ENCODE results near the gene GPR158. TPM values are rescaled to one million over a fixed set of nuclear protein-coding genes. Genes with fewer than 3 reads are reported as not detected.

The GPR158 gene
- total RNA-seq, 2 donors from 2014 or later, result 0.07 to 0.16 TPM

DNA sequence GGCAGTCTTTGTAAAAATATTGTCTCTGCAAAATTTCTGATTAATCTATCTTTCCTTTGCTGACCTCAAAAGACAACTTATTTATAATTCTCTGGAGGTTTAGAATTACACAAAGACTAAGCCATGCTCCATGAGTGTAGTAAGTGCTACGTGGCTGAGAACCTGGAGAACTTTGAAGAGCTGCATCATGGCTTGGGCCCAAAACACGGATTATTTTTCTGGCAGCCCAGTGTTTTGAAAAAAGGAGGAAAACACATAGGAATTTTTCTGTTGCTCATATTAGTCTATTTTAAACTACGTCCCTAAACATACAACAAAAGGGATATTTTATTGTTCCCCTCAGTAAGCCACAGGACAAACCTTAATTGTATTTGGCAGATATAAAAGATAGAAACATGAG, 398.5 kb downstream of the GPR158 start:
- intact Hi-C loops (cut with DNase I), result no loop called here
- H3K4me1 ChIP-seq, result no peaks in the 10 kb centered on the region
- no peak for DNase-seq
- H3K27ac ChIP-seq, result no peak overlapping the region
- TF ChIP-seq, protein P1, sequence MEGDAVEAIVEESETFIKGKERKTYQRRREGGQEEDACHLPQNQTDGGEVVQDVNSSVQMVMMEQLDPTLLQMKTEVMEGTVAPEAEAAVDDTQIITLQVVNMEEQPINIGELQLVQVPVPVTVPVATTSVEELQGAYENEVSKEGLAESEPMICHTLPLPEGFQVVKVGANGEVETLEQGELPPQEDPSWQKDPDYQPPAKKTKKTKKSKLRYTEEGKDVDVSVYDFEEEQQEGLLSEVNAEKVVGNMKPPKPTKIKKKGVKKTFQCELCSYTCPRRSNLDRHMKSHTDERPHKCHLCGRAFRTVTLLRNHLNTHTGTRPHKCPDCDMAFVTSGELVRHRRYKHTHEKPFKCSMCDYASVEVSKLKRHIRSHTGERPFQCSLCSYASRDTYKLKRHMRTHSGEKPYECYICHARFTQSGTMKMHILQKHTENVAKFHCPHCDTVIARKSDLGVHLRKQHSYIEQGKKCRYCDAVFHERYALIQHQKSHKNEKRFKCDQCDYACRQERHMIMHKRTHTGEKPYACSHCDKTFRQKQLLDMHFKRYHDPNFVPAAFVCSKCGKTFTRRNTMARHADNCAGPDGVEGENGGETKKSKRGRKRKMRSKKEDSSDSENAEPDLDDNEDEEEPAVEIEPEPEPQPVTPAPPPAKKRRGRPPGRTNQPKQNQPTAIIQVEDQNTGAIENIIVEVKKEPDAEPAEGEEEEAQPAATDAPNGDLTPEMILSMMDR (IDR thresholded peaks at IDR 0.05), result no peak
- H3K27me3 ChIP-seq, result no peaks in the 10 kb centered on the region
- H3K9me3 ChIP-seq, result no peaks in the 10 kb centered on the region
- H3K36me3 ChIP-seq, result no peaks in the 10 kb centered on the region
- no peak overlapping the region for H3K4me3 ChIP-seq
- no peak overlapping the region for H3K9ac ChIP-seq (ENCODE audit: low read depth in 2 of 2, low read length in 2 of 2)

DNA sequence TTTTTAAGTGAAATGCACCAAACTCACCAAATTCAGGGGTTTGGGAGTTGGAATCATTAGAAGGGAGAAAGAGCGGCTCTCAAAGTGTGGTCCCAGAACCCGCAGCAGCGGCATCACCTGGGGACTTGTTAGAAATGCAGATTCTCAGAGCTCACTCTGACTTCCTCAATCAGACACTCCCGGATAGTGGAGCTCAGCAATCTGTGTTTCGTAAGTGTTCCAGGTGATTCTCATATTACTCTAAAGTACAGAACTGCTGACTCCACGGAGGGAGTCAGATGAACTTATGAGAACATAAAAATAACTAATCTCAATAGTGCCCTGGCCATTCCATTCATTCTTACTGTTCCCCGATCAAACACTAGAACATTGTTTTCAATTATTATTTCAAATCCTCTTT, 400.5 kb downstream of the GPR158 start:
- no peaks in the 10 kb centered on the region for H3K27me3 ChIP-seq
- H3K4me1 ChIP-seq, result no peaks in the 10 kb centered on the region
- H3K27ac ChIP-seq, result no peak overlapping the region
- no peaks in the 10 kb centered on the region for H3K9me3 ChIP-seq
- intact Hi-C loops (cut with DNase I), result no loop called here
- no peak overlapping the region for H3K4me3 ChIP-seq
- no peak overlapping the region for H3K9ac ChIP-seq (ENCODE audit: low read depth in 2 of 2, low read length in 2 of 2)
- TF ChIP-seq, protein P1 (IDR thresholded peaks at IDR 0.05), result no peak
- DNase-seq, result no peak
- no peaks in the 10 kb centered on the region for H3K36me3 ChIP-seq

DNA sequence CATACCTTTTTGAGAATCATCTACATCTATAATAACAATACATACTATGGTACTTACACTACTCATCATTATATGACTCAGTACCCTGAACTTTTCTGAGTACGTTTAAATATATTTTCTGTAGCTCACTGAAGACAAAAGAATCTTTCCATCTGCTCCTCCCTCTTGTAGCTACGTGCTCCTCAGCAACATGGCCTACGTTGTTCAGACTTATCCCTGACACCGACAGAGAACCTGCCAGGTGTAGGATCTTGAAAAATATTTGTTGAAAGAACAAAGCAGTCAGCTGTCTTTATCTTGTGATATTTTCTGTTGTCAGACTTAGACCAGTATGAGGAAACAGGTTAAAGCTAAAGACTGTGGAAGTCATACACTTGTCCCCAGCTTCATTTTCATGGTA, 403.3 kb downstream of the GPR158 start:
- Histone ChIP-seq H3K27me3 (no peaks in the 10 kb centered on the region), H3K9ac (ENCODE audit: low read depth in 2 of 2, low read length in 2 of 2) (no peak overlapping the region), H3K27ac (no peak overlapping the region), H3K4me3 (no peak overlapping the region), H3K4me1 (no peaks in the 10 kb centered on the region), H3K9me3 (no peaks in the 10 kb centered on the region), H3K36me3 (no peaks in the 10 kb centered on the region)
- no peak for DNase-seq
- TF ChIP-seq, protein P1 (IDR thresholded peaks at IDR 0.05), result no peak
- intact Hi-C loops (cut with DNase I), result no loop called here

DNA sequence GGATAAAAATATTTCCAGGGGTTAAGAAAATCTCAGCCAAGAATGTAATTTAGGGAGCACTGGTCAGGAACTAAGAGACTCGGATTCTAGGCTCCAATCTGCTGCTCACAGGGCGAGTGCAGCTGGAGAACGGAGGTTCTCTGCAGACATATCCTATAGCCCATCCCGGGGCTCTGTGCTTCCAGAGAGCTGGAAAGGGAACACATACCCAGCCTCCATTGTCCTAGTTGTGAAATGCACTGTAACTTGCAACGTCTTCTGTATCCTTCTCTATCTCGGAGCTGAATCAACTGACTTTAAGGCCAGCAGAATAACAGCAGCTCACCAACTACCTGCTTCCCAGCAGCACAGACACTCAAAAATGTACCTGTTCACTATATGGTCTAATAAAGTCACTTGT, 408.2 kb downstream of the GPR158 start:
- DNase-seq, result no peak
- no peak overlapping the region for H3K9ac ChIP-seq (ENCODE audit: low read depth in 2 of 2, low read length in 2 of 2)
- no peak overlapping the region for H3K27ac ChIP-seq
- no peaks in the 10 kb centered on the region for H3K4me1 ChIP-seq
- H3K36me3 ChIP-seq, result no peaks in the 10 kb centered on the region
- H3K9me3 ChIP-seq, result no peaks in the 10 kb centered on the region
- no peak overlapping the region for H3K4me3 ChIP-seq
- intact Hi-C loops (cut with DNase I), result no loop called here
- no peaks in the 10 kb centered on the region for H3K27me3 ChIP-seq
- TF ChIP-seq, protein P1 (IDR thresholded peaks at IDR 0.05), result no peak

DNA sequence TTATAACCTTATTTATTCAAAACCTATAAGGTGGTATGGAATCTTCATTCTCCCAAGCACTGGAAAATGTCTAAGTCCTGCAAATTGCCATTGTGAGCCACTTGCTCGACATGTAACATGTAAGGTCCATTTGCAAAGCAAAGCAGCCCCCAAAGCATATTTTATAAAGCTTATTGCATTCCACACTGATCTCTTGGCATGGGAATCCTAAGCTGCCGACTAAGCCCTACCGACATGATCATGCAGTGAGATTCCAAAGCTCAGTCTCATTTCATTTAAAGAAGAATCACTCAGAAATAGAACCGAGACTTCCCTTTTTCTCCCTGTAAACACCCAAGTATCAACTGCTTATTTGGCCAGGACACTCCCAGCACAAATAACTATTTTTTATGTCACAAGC, 425.9 kb downstream of the GPR158 start:
- intact Hi-C loops (cut with DNase I), result no loop called here
- H3K36me3 ChIP-seq, result no peaks in the 10 kb centered on the region
- TF ChIP-seq, protein P1 (IDR thresholded peaks at IDR 0.05), result no peak
- no peaks in the 10 kb centered on the region for H3K27me3 ChIP-seq
- no peaks in the 10 kb centered on the region for H3K4me1 ChIP-seq
- DNase-seq, result no peak
- no peak overlapping the region for H3K9ac ChIP-seq (ENCODE audit: low read depth in 2 of 2, low read length in 2 of 2)
- no peaks in the 10 kb centered on the region for H3K9me3 ChIP-seq
- no peak overlapping the region for H3K27ac ChIP-seq
- no peak overlapping the region for H3K4me3 ChIP-seq

DNA sequence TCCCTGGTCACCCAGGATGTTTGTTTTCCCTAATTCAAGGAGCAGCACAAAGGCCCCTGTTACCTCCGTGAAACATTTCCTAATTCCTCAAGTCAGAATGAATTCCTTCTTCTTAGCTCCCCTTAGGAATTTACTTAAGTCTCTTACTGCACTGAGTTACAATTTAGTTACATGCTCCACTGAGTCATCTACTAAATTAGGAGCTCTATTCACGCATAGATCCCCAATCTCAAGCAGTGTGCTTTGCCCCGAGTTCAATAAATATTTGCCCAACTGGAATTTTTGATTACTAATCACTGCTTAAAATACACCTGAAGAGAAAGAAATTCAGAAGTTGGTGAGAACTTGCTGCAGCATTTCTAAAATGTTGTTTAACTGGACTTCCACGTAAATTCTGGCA, 429.8 kb downstream of the GPR158 start:
- intact Hi-C loops (cut with DNase I), result no loop called here
- Histone ChIP-seq H3K4me1 (no peaks in the 10 kb centered on the region), H3K9ac (ENCODE audit: low read depth in 2 of 2, low read length in 2 of 2) (no peak overlapping the region), H3K9me3 (no peaks in the 10 kb centered on the region), H3K27ac (no peak overlapping the region), H3K27me3 (no peaks in the 10 kb centered on the region), H3K4me3 (no peak overlapping the region), H3K36me3 (no peaks in the 10 kb centered on the region)
- TF ChIP-seq, protein P1 (IDR thresholded peaks at IDR 0.05), result no peak
- DNase-seq, result no peak

All from colonic mucosa (tissue), 4 donors.